Activated naive CD4-positive, alpha-beta T cell treated with Interleukin-2 at 50 U/mL for 16 hours (primary cell): ENCODE data around the gene SLC5A12.

ENCODE experiments used
- DNase-seq: peaks from one replicate; pipeline ENCODE4 v3.0.0-alpha.2; 2020

SLC5A12 gene

GRCh38 chr11:26721948-26722475 lies at the start of gene SLC5A12:
Gene SLC5A12, minus strand, starts transcription at chr11:26722060. Its CDS starts 346 bp downstream, at chr11:26721714.
- DNase-seq: no peak

- no peak for DNase-seq
Measured at GRCh38 chr11:26769027-26769426, 47.2 kb upstream of the SLC5A12 start.

- no peak for DNase-seq
Measured at GRCh38 chr11:26767060-26767459, 45.2 kb upstream of the SLC5A12 start.

- no peak for DNase-seq
Measured at GRCh38 chr11:26765323-26765722, 43.5 kb upstream of the SLC5A12 start.

GRCh38 chr11:26764825-26765224 lies 43.0 kb upstream of the SLC5A12 start:
- no peak for DNase-seq

- DNase-seq: no peak
Measured at GRCh38 chr11:26764315-26764714, 42.5 kb upstream of the SLC5A12 start.

- DNase-seq: no peak
Measured at GRCh38 chr11:26762089-26762488, 40.2 kb upstream of the SLC5A12 start.

- DNase-seq: no peak
Measured at GRCh38 chr11:26761361-26761809, 39.5 kb upstream of the SLC5A12 start.

GRCh38 chr11:26757995-26758394 lies 36.1 kb upstream of the SLC5A12 start:
- no peak for DNase-seq

- no peak for DNase-seq
Measured at GRCh38 chr11:26755762-26756161, 33.9 kb upstream of the SLC5A12 start.

- no peak for DNase-seq
Measured at GRCh38 chr11:26753723-26754504, 32.1 kb upstream of the SLC5A12 start.

- no peak for DNase-seq
Measured at GRCh38 chr11:26749927-26750326, 28.1 kb upstream of the SLC5A12 start.

- no peak for DNase-seq
Measured at GRCh38 chr11:26743622-26744021, 21.8 kb upstream of the SLC5A12 start.

- DNase-seq: no peak
Measured at GRCh38 chr11:26742966-26743365, 21.1 kb upstream of the SLC5A12 start.

- no peak for DNase-seq
Measured at GRCh38 chr11:26741036-26741435, 19.2 kb upstream of the SLC5A12 start.

GRCh38 chr11:26739366-26740073 lies 17.7 kb upstream of the SLC5A12 start:
- DNase-seq: no peak

GRCh38 chr11:26734691-26735090 lies 12.8 kb upstream of the SLC5A12 start:
- no peak for DNase-seq

- DNase-seq: no peak
Measured at GRCh38 chr11:26731084-26731456, 9.2 kb upstream of the SLC5A12 start.

GRCh38 chr11:26730414-26731083 lies 8.7 kb upstream of the SLC5A12 start:
- DNase-seq: no peak

GRCh38 chr11:26729284-26729683 lies 7.4 kb upstream of the SLC5A12 start:
- DNase-seq: no peak

- DNase-seq: no peak
Measured at GRCh38 chr11:26726960-26727359, 5.1 kb upstream of the SLC5A12 start.

GRCh38 chr11:26719998-26720397 lies 1.9 kb downstream of the SLC5A12 start:
- no peak for DNase-seq

GRCh38 chr11:26719289-26719973 lies 2.4 kb downstream of the SLC5A12 start:
- DNase-seq: no peak
